GM23248 (cell line): ENCODE data around the gene CSF1R.

Experiments used
- EZH2 ChIP-seq: fragments of 200-600 bp; sonication (generic); IDR thresholded peaks from 2 replicates; pipeline ENCODE4 v1.6.1; 2018; ENCODE audit warnings: antibody characterized with exemption, mild to moderate bottlenecking; ENCODE audit not compliant: insufficient read depth, poor library complexity, severe bottlenecking
- EZH2phosphoT487 ChIP-seq: fragments of 200-600 bp; sonication (generic); IDR thresholded peaks from 2 replicates; pipeline ENCODE4 v1.6.1; 2018; ENCODE audit warnings: antibody characterized with exemption, moderate library complexity, mild to moderate bottlenecking, low read depth; ENCODE audit not compliant: insufficient read depth

GRCh38 chr5:150111122-150111521, 24.8 kb upstream of the CSF1R start:
- TF ChIP-seq EZH2 (no peak), EZH2phosphoT487 (no peak)
